CD4-positive, alpha-beta T cell treated with Interleukin-1 beta for 1 hour (primary cell): ENCODE results near the gene PNMA8B.

Source experiments
- DNase-seq, 2 donors: peaks; one replicate each; pipeline ENCODE4 v3.0.0-alpha.2; 2020 to 2022

The PNMA8B gene

DNA sequence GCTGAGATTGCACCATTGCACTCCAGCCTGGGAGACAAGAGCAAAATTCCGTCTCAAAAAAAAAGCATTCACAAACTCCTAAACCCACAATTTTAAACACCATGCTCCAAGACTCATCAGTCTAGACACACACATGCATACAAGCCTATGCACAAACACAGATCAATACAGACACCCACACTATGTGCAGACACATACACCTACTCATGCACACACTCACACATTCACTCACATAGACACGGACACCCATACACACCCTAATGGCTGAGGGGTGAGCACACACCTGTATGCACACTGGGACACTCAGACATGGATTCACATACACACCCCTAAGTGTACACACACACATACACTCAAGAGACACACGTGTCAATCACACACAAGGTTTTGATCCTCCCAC lies 9.3 kb downstream of the PNMA8B start:
- DNase-seq, result no peak

DNA sequence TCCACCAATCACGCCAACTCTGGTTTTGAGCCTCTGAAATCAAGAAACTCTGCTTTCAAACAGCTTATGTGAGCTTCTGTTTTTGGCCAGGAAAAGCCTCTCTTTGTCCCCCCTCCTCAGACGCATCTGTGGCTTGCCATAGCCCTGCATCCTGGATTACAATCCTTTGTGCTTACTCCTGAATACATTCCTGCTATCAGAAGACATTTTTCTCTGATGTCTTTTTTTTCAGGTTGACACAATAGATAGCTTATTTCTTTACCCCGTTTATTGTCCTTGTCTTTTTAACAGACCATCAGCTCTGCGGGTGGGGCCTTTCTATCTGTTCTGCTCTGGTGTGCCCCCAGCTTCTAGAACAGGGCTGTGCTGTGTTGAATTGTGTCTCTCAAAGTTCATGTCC lies 11.0 kb downstream of the PNMA8B start:
- no peak for DNase-seq

DNA sequence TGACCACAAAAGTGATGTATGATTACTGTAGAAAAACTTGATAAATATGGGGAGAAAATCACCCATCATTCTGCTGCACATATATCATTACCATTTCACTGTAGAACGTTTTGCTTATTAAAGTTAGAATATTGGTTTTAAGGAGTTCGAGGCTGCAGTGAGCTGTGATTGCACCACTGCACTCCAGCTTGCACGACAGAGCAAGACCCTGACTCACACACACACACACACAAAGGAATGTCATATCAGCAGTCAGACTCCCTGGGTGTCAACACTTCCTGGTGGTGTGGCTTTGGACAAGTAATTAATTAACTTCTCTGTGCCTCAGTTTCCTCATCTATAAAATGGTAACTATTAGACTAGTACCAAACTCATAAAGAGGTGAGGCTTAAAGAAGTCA lies 13.0 kb downstream of the PNMA8B start:
- DNase-seq, result no peak

DNA sequence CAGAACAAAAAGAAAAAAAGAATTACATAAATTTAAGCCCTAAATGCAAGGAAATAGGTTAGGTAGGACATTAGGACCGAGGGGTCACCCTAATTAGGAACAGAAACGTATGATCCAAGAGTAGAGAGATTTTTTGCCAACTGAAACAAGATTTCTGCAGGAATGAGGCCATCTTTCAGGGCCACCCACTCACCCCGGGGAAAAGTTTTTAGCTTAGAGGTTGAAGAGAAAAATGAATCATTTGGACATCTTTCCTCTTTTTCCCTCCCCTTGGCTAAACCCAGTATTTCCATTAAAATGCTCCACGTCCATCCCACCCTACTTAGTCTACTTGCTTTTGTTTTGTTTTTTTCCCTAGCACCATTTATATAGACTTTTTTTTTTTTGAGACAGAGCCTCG lies 13.7 kb downstream of the PNMA8B start:
- no peak for DNase-seq

DNA sequence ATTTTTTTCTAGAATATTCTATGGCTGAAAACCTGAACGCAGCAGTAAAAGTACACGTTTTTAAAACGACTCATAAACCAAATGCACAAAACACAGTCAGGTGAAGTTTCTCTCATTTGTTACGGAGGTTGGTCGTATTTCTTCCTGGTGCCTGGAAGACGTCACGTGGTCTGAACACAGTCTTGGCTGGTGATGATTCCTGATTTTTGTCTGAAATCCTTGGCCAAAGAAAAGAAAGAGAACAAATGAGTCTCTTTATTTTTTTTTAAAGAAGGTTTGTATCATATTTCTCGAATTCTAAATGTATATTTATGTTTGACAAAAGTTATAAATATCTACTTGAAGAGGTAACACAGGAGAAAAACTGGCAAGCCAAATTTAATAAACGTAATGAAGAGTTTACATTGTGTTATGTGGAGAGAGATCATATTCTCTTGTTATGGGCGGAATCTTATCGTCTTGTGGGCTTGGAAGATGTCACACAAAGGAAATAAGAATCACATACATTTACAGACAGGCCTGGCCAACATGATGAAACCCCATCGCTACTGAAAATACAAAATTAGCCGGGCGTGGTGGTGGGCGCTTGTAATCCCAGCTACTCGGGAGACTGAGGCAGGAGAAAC lies 14.3 kb downstream of the PNMA8B start:
- DNase-seq, result no peak

DNA sequence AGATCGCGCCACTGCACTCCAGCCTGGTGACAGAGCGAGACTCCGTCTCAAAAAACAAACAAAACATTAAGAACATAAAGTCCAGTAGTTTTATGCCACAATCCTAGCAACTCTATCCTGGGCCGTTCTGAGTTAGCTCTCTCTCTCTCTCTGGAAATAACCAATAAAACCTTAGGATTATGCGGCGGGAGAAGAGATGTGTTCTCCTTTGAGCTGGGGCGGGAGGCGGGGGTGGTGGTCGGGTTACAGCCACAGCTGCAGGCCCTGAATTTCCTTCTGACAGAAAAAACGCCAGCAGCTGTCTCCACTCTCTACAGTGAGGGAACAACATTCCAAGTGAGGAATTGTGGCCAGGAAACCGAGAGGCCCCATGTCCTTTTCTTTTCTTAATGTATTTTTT lies 15.3 kb downstream of the PNMA8B start:
- no peak for DNase-seq

DNA sequence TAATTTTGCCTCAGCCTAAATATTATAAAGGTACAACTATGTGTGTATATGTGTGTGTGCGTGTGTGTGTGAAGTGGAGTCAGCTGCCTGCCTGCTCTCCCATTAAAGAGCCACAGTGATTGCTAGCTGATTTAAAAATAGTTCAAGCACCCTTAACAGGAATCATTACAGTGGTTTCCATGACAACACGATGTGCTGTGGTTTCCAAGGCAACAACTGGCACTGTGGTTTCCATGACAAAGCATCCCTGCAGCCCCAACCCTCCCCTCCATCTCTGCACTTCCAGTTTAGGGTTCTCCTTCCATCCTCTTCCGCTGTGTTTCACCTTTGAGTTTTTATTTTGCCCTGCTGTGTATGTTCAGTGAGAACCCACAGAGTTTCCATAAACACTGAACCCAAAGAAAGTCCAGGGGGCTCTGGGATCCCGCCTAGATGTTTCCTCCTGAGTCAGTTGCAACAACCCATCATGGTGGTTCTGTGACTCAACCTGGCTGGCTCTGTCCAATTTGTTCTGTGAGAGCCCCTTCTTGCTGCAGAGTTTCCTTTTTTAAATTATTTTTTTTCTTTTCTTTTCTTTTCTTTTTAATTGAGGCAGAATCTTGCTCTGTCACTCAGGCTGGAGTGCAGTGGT lies 17.2 kb downstream of the PNMA8B start:
- DNase-seq, result peak; percentile 21 to 29

DNA sequence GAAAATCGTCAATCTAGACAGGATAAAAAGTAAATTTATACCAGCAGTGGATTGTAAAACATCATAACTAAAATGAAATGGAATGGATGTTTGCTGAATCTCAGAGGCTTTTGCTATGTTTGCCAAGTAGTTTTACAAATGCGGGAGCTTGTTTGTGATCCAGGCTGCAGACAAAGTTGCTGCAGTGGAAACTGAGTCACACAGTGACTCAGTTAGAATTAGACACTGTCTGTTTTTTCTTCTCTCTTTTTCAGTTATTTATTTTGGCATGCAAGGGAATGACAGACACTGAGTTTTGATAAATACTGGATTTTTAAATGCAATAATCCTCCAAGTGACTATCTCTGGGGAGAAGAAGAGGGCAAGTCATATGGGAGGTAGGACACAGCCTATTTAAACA lies 19.7 kb downstream of the PNMA8B start:
- DNase-seq, result no peak

DNA sequence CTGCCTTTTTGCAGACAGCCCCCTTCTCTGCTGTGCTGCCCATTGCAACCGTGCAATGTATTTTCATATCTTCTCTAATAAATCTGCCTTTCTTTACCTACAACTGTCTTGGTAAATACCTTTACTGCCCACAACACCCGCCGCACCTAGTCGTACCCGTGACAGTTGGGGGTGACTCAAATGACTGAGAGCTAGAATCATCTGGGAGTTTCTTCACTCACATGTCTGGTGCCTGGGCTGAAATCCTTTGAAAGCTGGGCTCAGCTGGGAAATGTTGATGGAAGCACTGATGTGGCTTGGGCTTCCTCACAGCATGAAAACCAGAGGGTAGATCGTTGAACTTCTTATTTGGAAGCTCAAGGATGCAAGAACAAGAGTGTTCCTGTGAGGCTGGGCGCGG lies 21.5 kb downstream of the PNMA8B start:
- no peak for DNase-seq

DNA sequence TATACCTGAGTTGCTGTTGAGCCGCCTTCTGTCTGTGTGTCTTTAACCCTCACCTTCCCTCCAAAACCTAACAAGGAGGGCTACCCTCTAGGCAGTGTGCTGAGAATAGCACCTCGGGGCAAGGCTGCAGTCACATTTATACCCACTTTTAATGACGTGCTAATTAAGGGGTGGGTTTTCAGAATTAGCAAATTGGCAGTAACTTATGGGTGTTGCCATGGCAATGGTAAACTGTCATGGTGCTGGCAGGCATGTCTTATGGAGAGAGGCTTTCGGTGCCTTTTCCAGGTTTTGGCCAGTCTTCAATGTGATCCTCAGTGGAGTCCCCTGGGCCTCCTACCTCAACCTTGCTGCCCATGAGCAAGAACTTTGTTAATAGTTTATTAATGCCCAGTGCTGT lies 23.1 kb downstream of the PNMA8B start:
- DNase-seq, result no peak

DNA sequence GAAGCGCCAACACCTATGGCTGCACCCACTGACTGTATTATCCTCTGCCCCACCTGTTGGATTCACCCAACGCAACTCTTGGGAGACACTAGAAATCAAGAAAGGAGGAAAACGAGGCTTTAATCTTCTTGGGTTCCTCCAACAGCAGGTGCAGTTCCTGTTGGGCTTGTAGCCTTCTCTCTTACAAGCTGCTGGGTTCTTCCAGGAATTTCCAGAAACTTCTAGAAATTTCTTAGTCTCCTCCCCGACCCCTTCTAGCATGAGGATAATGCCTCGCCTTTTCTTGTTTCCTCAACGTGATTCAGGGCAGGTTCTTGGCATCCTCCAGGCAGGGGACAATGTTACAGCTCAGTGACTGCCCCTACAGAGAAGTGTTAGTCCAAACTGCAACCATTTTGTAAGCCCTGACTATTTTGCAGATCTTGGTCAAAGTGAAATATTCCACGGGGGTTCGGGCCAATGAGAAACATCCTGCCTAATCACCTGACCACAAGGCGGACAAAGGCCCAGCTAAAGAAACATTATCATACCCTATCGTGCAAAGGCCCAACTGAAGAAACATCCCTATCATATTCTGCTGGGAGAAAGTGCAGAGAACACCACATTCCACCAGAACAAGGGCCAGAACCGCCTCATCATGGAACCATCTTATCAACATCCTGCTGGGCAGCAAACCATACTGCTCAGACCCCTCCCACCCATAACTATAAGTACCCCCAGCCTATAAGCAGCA lies 23.7 kb downstream of the PNMA8B start:
- no peak for DNase-seq

DNA sequence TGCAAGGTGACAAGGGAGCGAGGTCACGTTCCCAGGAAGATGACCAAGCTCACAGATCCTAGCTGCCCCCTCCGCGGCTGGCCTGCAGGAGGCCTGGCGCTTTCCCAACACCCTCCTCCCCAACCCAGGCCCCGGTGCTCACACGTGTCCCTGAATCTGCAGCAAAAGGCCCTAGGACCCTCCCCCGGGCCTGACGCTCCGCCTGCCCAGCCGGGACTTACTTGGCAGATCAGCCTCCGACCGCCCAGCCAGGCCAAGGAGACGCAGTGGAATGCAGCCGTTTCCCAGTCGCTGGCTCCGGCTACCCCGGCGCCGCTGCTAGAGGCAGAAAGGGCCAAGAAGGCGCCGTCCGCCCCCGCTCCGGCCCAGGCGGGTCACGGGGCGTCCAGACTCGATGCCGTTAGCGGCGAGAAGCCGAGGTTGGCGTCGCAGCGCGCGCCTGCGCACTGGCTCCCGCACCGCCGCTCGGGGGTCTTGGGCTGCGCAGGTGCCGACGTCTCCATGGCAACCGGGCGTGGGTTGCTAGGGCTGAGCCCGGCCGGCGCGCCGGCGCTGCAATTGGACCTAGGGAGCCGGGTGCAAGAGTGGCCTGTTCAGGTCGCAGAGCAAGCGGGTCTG lies 24.4 kb downstream of the PNMA8B start, which contains the start of gene PNMA8A:
PNMA8A (minus strand) TSS at position 448 of the 618 bp plus-strand sequence. CDS start 528 bp downstream, outside the sequence.
- DNase-seq, result peak in 1 of 2 donors; percentile 32

DNA sequence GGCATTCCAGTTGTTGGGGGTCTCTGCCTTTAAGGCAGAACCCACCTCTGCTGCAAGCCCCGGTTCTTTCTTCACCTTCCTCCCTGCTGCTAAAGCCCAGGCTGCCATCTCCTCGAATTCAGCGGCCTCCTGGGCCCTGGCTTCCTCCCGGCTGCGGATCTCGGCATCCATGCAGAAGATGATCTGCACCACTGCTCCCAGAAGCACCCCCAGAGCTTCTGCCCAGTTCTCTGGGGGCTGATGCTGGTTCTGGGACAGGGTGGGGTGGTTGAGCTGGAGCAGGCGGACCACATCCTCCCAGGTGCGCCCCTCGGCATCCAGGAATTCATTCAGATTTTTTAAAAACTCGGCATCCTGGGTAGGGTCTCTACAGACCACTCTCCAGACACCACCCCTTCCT lies 25.3 kb downstream of the PNMA8B start:
- no peak for DNase-seq

DNA sequence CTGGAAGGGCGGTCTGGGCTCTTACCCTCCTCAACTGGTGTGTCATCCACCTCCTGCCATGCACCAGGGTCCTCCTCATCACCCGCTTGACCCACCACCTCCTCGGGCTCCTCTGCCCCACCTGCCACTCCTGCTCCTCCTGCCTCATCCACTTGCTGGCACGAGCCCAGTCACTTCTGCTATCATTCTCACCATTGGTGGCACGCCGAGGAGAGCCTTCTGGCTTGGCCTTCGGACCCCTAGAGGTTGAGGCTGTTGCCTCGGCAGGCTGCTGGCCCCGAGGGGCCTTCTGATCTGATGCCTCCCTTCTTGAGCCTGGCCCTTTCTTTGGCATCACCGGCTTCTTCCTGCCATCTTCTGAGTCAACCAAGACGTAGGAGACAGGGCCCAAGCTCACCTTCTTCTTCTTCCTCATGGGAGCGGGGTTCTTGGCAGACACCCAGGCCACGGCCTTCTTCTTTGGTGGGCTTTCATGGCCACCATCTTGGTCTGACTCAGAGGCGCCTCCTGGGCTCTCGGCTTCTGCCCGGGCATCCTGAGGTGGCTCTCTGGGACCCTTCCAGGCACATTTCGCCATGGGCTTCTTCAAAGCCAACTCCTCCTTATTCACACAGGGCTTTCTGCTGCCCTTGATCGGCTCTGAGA lies 26.0 kb downstream of the PNMA8B start:
- DNase-seq, result no peak

DNA sequence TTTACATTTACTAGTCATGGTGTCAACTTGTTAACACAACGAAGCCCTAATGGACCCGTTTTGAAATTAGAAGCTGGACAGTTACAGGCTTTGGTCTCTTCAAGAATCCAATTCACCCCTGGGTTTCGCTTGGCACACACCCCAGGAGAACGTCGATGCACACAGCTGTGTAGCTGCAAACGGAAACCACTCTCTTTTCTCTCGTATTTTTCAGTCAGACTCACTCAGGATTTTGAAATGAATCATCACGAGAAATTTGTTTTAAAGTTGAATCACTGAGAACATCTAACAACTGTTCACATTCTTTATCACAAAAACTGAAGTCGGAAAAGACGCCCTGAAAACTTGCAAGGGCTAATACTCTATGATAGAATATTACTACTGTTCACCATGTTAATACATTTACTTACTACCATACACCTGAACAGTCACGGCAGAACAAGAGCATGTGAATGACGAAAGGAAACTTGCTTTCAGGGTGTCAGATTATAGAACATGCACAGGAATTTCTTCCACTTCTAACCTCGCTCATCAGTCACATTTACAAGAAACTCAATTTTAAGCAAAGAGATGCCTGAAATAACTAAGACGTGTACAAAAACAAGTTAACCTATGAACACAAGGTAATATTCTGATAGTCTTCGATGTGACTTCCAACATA lies 29.0 kb downstream of the PNMA8B start:
- no peak for DNase-seq

DNA sequence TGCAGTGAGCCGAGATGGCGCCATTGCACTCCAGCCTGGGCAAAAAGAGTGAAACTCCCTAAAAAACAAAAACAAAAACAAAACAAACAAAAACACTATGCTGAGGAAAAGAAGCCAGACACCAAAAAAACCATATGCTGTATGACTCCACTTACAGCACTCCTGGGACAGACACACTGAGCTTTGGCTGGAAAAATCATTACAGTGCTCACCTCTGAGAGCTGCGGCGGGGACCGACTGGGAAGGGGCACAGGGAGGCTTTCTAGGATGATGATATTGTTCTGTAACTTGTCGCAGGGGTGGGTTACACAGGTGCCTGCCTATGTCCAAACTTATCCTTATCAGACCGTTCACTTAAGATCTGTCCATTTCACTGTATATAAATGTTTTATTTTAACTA lies 32.2 kb downstream of the PNMA8B start:
- DNase-seq, result no peak

DNA sequence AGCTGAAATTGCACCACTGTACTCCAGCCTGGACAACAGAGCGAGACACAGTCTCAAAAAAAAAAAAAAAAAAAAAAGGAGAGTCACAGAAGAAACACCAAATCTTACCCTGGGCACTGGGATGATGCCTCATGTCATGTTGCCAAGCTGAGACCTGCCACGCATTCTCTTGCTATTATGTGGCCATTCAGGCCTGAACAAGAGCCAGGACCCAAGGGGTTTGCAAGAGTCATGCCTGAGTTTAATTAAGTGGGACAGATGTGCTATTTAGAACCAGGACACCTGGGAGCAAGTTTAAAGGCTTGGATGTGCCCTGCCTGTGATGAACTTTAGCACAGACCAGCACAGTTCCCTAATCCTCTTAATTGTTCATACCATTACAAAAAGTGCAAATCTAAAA lies 34.1 kb downstream of the PNMA8B start:
- DNase-seq, result no peak

DNA sequence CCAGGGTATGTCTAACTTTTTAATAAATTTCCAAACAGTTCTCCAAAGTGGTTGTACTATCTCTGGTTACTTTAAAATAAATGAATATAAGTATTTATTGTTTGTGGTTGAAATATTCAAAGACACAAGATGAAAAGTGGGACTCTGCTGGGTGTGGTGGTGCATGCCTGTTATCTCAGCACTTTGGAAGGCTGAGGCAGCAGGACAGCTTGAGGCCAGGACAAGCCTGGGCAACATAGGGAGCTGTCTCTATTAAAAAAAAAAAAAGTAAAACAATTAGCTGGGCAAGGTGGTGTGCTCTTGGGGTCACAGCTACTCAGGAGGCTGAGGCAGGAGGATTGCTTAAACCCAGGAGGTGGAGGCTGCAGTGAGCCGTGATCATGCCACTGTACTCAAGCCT lies 34.7 kb downstream of the PNMA8B start:
- no peak for DNase-seq

DNA sequence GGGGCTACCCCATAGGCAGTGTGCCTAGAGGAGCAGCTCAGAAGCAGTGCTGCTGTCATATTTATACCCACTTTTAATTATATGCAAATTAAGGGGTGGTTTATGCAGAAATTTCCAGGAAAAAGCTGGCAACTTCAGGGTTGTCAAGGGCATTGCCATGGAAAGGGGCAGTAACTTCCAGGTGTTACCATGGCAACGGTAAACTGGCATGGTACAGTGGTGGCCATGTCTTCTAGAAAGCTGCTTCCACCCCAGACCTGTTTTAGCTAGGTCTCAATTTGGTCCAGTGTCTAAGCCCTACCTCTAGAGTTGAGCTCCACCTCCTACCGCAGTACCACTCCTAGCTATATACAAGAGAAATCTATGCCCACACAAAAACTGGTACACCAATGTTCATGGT lies 35.6 kb downstream of the PNMA8B start:
- DNase-seq, result no peak

DNA sequence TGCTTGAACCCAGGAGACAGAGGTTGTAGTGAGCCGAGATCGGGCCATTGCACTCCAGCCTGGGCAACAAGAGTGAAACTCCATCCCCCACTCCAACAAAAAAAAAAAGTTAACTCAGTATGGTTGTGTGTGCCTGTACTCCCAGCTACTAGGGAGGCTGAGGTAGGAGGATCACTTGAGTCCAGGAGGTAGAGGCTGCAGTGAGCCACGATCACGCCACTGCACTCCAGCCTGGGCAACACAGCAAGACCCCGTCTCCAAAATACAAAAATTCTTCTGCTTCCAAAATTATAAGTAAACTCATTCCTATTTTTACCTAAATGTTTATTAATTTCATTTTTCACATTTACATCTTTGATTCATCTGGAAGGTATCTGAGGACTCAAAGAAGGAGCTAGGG lies 38.7 kb downstream of the PNMA8B start:
- no peak for DNase-seq

DNA sequence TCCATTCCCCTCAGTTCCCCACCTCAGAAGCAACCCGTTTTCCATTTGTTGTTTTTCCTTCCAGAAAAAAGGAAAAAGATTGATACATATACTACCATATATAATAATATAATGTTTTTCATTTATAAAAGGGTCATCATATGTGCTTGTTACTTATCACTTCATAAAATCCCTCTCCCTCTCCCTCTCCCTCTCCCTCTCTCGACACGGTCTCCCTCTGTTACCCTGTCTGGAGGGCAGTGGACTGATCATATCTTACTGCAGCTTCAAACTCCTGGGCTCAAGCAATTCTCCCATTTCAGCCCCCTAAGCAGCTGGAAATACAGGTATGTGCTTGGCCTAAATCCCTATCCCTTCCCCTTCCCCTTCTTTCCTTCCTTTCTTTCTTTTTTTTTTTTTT lies 41.4 kb downstream of the PNMA8B start:
- no peak for DNase-seq

DNA sequence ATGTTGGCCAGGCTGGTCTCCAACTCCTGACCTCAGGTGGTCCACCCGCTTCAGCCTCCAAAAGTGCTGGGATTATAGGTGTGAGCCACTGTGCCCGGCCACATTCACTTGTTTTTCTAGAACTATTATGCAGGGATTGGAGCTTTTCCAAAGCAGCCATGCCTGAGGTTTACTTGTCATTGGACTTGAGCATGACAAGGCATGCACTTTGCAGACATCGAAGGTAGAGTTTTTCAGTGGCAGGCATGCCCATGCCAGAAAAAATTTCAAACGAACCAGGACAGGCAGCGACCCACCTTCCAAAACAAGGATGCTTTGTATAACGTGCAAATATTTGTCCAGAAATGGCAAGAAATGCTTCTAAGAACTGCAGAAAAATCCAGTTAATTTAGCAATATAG lies 42.0 kb downstream of the PNMA8B start:
- DNase-seq, result no peak

DNA sequence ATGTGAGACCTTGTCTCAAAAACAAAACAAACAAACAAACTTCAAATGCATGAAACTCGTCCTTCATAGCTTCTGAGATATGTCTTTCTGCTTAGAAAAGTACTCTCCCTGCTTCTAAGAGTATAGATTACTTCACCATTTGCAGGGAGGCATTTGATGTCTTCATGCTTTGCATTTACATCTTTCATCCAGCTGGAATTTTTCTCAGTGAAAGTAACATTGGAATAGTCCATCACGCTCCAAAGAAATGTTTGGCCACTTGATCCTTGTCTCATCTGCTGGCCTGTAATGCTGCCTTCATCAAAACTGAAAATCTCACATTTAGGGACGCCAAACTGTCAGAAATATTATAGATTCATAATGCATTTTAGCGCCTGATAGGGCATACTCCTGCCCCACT lies 43.5 kb downstream of the PNMA8B start:
- DNase-seq, result no peak
